NT2/D1 (cell line): ENCODE results near the gene NRXN3.

Experiments
- DNase-seq: peaks from one replicate; pipeline ENCODE4 v3.0.0-alpha.2; 2011; ENCODE audit warnings: low read depth, low spot score
- H3K27me3 ChIP-seq: 2 replicates; pipeline ENCODE4 v1.6.0; 2011; ENCODE audit warnings: mild to moderate bottlenecking; ENCODE audit not compliant: insufficient read length, insufficient read depth
- H3K36me3 ChIP-seq: 2 replicates; pipeline ENCODE4 v1.6.1; 2011; ENCODE audit warnings: mild to moderate bottlenecking, low read length, mixed read lengths; ENCODE audit not compliant: insufficient read depth, insufficient read length
- H3K4me1 ChIP-seq: 2 replicates; pipeline ENCODE4 v1.5.1; 2011; ENCODE audit not compliant: insufficient read depth, insufficient read length
- H3K4me3 ChIP-seq: 2 replicates; pipeline ENCODE4 v1.5.1; 2011; ENCODE audit warnings: low read depth; ENCODE audit not compliant: insufficient read length
- H3K9ac ChIP-seq: 2 replicates; pipeline ENCODE4 v1.6.0; 2011; ENCODE audit warnings: low read depth; ENCODE audit not compliant: insufficient read length
- H3K9me3 ChIP-seq: 2 replicates; pipeline ENCODE4 v1.5.1; 2011; ENCODE audit warnings: mild to moderate bottlenecking, low read length; ENCODE audit not compliant: insufficient read depth
- SUZ12 ChIP-seq: IDR thresholded peaks from 2 replicates; pipeline ENCODE4 v1.6.1; 2011; ENCODE audit not compliant: insufficient read length, insufficient read depth; ENCODE audit errors: extremely low read depth
- YY1 ChIP-seq: IDR thresholded peaks from 2 replicates; pipeline ENCODE4 v1.6.1; 2011; ENCODE audit not compliant: insufficient read length, insufficient read depth
- ZNF274 ChIP-seq: IDR thresholded peaks from 2 replicates; pipeline ENCODE4 v1.6.1; 2011; ENCODE audit warnings: mild to moderate bottlenecking, low read depth, low read length

Gene NRXN3

GRCh38 chr14:79513446-79513845 is 1343.3 kb downstream of the NRXN3 start:
- Histone ChIP-seq H3K36me3 (no peaks in the 10 kb centered on the region), H3K4me1 (peaks cover 4% of the 10 kb centered on the region), H3K27me3 (no peaks in the 10 kb centered on the region), H3K9ac (no peak overlapping the region), H3K4me3 (no peak overlapping the region), H3K9me3 (no peaks in the 10 kb centered on the region)
- TF ChIP-seq SUZ12 = no peak
- no peak for TF ChIP-seq YY1
- TF ChIP-seq ZNF274 = no peak
- DNase-seq = no peak

DNA sequence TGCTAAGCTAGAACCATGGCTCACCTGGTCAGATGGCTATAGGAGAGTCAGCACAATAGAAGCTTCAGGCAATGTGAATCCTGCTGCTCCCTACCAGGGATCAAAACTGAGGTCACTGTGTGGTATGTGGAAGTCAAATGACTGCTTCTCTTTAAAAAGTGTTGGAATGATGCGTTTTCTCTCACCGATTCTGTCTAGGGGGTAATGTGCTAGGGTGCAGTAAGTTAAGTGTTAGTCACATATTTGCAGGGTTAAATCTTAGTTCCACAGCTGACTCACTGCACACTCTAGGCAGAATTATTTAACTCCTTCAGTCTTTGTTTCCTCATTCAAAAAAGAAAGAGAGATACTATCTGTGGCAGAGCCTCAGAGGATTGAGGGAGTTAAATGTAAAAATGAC is 1344.5 kb downstream of the NRXN3 start:
- no peak for DNase-seq
- H3K36me3 ChIP-seq = no peaks in the 10 kb centered on the region
- H3K9me3 ChIP-seq = no peaks in the 10 kb centered on the region
- H3K27me3 ChIP-seq = no peaks in the 10 kb centered on the region
- peaks cover 4% of the 10 kb centered on the region for H3K4me1 ChIP-seq
- no peak overlapping the region for H3K4me3 ChIP-seq
- no peak overlapping the region for H3K9ac ChIP-seq
- TF ChIP-seq YY1 (no peak), SUZ12 (no peak), ZNF274 (no peak)

GRCh38 chr14:79515158-79515557 is 1345.0 kb downstream of the NRXN3 start:
- TF ChIP-seq ZNF274 (no peak), YY1 (no peak), SUZ12 (no peak)
- Histone ChIP-seq H3K4me3 (no peak overlapping the region), H3K9ac (no peak overlapping the region), H3K27me3 (no peaks in the 10 kb centered on the region), H3K4me1 (peaks cover 4% of the 10 kb centered on the region), H3K36me3 (no peaks in the 10 kb centered on the region), H3K9me3 (no peaks in the 10 kb centered on the region)
- no peak for DNase-seq

DNA sequence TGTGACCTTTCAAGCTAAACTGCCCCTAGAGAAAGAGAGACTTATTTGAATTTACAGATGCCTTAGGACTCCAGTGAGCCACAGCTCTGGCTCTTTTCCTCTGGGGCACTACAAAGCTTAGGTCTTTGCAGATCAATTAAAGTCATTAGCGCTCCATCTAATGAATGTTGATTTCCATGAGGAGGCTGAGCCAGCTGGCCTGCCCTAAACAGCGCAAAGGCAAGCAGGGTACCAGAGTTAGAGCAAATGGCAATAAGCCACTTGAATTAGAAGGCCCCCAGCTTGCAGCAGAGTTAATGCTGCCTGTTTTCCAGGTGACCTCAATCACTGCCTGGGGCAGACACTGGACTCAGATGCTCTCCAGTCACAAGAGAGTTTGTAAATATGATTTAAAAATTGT is 1345.8 kb downstream of the NRXN3 start:
- H3K4me3 ChIP-seq = no peak overlapping the region
- TF ChIP-seq YY1 (no peak), ZNF274 (no peak), SUZ12 (no peak)
- DNase-seq = no peak
- no peak overlapping the region for H3K9ac ChIP-seq
- peaks cover 4% of the 10 kb centered on the region for H3K4me1 ChIP-seq
- H3K9me3 ChIP-seq = no peaks in the 10 kb centered on the region
- no peaks in the 10 kb centered on the region for H3K36me3 ChIP-seq
- H3K27me3 ChIP-seq = no peaks in the 10 kb centered on the region

- Histone ChIP-seq H3K27me3 (no peaks in the 10 kb centered on the region), H3K36me3 (no peaks in the 10 kb centered on the region), H3K9ac (no peak overlapping the region), H3K4me1 (no peaks in the 10 kb centered on the region), H3K9me3 (no peaks in the 10 kb centered on the region), H3K4me3 (no peak overlapping the region)
- TF ChIP-seq ZNF274 = no peak
- TF ChIP-seq SUZ12 = no peak
- no peak for TF ChIP-seq YY1
- no peak for DNase-seq
Observed at GRCh38 chr14:79525416-79525815, 1355.2 kb downstream of the NRXN3 start.

DNA sequence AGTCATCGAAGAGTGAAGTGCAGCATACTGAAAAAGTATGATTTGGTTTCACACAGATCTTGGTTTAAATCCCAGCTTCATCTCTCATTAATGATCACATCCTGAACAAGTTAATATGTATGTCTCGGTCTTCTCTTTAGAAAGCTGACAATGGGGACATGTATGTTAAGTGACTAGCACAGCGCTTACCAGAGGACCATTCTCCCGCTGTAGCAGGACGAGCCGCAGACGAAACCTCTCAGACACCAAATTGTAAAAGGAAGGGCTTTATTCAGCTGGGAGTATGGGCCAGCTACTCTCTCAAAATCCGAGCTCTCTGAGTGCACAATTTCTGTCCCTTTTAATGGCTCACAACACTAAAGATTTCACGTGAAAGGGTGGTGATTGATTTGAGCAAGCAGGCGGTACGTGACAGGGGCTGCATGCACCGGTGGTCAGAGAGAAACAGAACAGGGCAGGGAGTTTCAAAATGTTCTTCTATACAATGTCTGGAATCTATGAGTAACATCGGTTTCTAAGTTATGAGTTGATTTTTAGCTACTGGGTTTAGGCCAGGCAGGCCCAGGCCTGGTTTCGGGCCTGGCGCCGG is 1358.7 kb downstream of the NRXN3 start:
- Histone ChIP-seq H3K9ac (no peak overlapping the region), H3K27me3 (no peaks in the 10 kb centered on the region), H3K9me3 (no peaks in the 10 kb centered on the region), H3K4me1 (no peaks in the 10 kb centered on the region), H3K36me3 (no peaks in the 10 kb centered on the region), H3K4me3 (no peak overlapping the region)
- no peak for DNase-seq
- no peak for TF ChIP-seq YY1

DNA sequence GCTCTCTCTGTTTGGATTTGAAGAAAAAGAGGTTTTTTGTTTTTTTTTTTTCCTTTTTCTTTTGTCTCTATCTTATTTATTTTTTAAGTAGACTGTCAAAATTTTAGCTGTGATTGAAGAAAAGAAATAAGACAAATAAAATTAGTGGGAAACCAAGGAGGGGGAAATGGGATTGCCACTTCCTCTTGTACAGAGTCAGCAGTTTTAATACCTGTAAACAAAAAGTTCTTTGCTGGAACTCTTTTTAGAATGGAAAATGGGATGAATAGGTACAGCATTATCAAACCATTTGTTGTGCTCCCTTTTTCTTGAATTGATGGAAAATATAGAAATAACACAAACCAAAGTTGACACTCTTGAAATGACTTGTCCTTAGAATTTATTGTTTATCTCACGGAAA is 1360.4 kb downstream of the NRXN3 start:
- no peaks in the 10 kb centered on the region for H3K27me3 ChIP-seq
- no peak for DNase-seq
- TF ChIP-seq SUZ12 (no peak), ZNF274 (no peak), YY1 (no peak)
- H3K4me3 ChIP-seq = no peak overlapping the region
- no peaks in the 10 kb centered on the region for H3K36me3 ChIP-seq
- no peak overlapping the region for H3K9ac ChIP-seq
- no peaks in the 10 kb centered on the region for H3K4me1 ChIP-seq
- no peaks in the 10 kb centered on the region for H3K9me3 ChIP-seq

DNA sequence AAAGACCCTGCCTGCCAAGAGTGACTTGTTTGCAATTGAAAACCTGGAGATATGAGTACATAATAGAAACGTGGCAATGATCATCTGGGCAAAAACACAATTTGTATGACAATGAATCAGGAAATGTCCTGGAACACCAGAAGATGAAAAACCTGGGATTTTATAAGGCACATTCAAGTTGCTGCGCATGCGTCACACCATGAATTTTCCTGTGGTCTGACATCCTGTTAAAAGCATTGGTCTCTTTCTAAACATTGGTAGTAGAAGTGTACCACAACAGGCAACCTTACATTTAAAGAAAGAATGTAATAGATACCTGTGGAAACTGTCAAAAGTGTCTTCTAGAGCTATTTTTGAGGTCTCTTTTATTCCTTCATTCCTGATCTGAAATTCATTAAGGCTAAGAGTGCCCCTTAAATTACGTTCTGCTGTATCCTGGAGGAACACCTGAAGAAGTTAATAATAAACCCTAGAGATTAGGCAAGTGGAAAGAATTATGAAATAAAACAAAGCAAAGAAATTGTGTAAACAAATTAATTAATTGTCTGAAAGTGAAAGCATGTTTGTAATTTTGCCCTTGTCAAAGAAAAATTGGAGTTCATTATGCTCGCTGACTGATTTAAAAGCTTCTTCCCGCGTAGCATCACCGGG is 1364.7 kb downstream of the NRXN3 start:
- H3K9ac ChIP-seq = no peak overlapping the region
- H3K27me3 ChIP-seq = no peaks in the 10 kb centered on the region
- H3K4me3 ChIP-seq = no peak overlapping the region
- H3K36me3 ChIP-seq = no peaks in the 10 kb centered on the region
- TF ChIP-seq SUZ12 = no peak
- no peak for TF ChIP-seq ZNF274
- TF ChIP-seq YY1 = no peak
- no peaks in the 10 kb centered on the region for H3K9me3 ChIP-seq
- DNase-seq = no peak
- no peaks in the 10 kb centered on the region for H3K4me1 ChIP-seq
